H1 (cell line): ENCODE data around the gene BTN2A1. TPM values are rescaled to one million over a fixed set of nuclear protein-coding genes. Genes with fewer than 3 reads are reported as not detected.

Experiments
- CTCF ChIA-PET: fragments of 300-600 bp; sonication (Branson Sonifier 250); formaldehyde crosslinking; loops from one replicate; lab custom pipeline; 2021; ENCODE audit not compliant: partially characterized antibody; lab: Charles Lee
- POLR2A ChIA-PET: fragments of 300-600 bp; sonication (Branson Sonifier 250); formaldehyde crosslinking; loops from one replicate; lab custom pipeline; 2021; ENCODE audit warnings: inconsistent platforms; ENCODE audit not compliant: partially characterized antibody; lab: Charles Lee
- DNase-seq, 2 experiments: peaks; one replicate each; pipeline versions ENCODE4 v3.0.0 to v3.0.0-alpha.2; 2010 to 2022; ENCODE audit warnings: low spot score in 2 of 2, low read depth in 1 of 2, mixed read lengths in 1 of 2
- FAIRE-seq: peaks from 2 replicates; lab custom pipeline; 2011; peaks lifted over from hg19 to GRCh38; lab: Jason Lieb, UNC
- H2AFZ ChIP-seq: 2 replicates; pipeline ENCODE4 v1.8.1; 2012; ENCODE audit warnings: low read length, inconsistent platforms
- H2AK5ac ChIP-seq: 2 replicates; pipeline ENCODE4 v1.6.1; 2013; ENCODE audit warnings: low read depth, low read length
- H2BK120ac ChIP-seq: replicated peaks from 2 replicates; pipeline ENCODE3; 2013; ENCODE audit warnings: low read depth, low read length, inconsistent platforms
- H2BK12ac ChIP-seq: 2 replicates; pipeline ENCODE4 v1.6.1; 2013; ENCODE audit warnings: low read depth, low read length
- H2BK15ac ChIP-seq: 2 replicates; pipeline ENCODE4 v1.6.1; 2013; ENCODE audit warnings: low read length
- H2BK20ac ChIP-seq: 2 replicates; pipeline ENCODE4 v1.6.1; 2013; ENCODE audit warnings: low read length
- H2BK5ac ChIP-seq: 2 replicates; pipeline ENCODE4 v1.6.1; 2013; ENCODE audit warnings: low read depth, low read length
- H3K14ac ChIP-seq: 2 replicates; pipeline ENCODE4 v1.6.1; 2013; ENCODE audit warnings: inconsistent platforms; ENCODE audit not compliant: insufficient read length
- H3K18ac ChIP-seq: 2 replicates; pipeline ENCODE4 v1.6.1; 2013; ENCODE audit warnings: low read length; ENCODE audit errors: extremely low read depth
- H3K23ac ChIP-seq: 2 replicates; pipeline ENCODE4 v1.6.1; 2013; ENCODE audit warnings: inconsistent platforms; ENCODE audit not compliant: insufficient read length
- H3K23me2 ChIP-seq: 2 replicates; pipeline ENCODE4 v1.6.1; 2013; ENCODE audit warnings: low read depth, low read length
- H3K27ac ChIP-seq: 2 replicates; pipeline ENCODE4 v1.6.1; 2011; ENCODE audit warnings: low read depth, low read length, inconsistent platforms
- H3K27me3 ChIP-seq, 4 experiments: replicated peaks in 1 of 4; 1 replicate in 1 of 4; 2 replicates in 3 of 4; pipeline versions ENCODE4 v1.6.1 to v1.8.1; 2011 to 2013; ENCODE audit warnings: low read length in 3 of 4, mild to moderate bottlenecking in 3 of 4, inconsistent platforms in 2 of 4, mixed read lengths in 2 of 4, moderate library complexity in 1 of 4; ENCODE audit not compliant: control insufficient read depth in 3 of 4, insufficient read depth in 3 of 4; ENCODE audit errors: extremely low read depth in 1 of 4
- H3K36me3 ChIP-seq, 4 experiments: 2 replicates each; pipeline versions ENCODE4 v1.6.1 to v1.8.1; 2011 to 2013; ENCODE audit warnings: mild to moderate bottlenecking in 4 of 4, low read length in 3 of 4, moderate library complexity in 2 of 4, control low read depth in 1 of 4, inconsistent platforms in 1 of 4; ENCODE audit not compliant: insufficient read depth in 4 of 4, control insufficient read depth in 2 of 4
- H3K4ac ChIP-seq: replicated peaks from 2 replicates; pipeline ENCODE3; 2013; ENCODE audit warnings: low read length, low read depth, mixed read lengths, inconsistent platforms; ENCODE audit not compliant: insufficient read length
- H3K4me1 ChIP-seq, 4 experiments: replicated peaks in 1 of 4; 1 replicate in 1 of 4; 2 replicates in 3 of 4; pipeline versions ENCODE4 v1.6.1 to v1.8.1; 2011 to 2013; ENCODE audit warnings: low read length in 3 of 4, inconsistent platforms in 2 of 4, mixed read lengths in 1 of 4; ENCODE audit not compliant: insufficient read depth in 4 of 4, control insufficient read depth in 3 of 4
- H3K4me2 ChIP-seq, 2 experiments: 2 replicates each; pipeline versions ENCODE4 v1.6.1 to v1.8.1; 2011 to 2013; ENCODE audit warnings: low read depth in 2 of 2, low read length in 2 of 2, control low read depth in 1 of 2, inconsistent platforms in 1 of 2, mild to moderate bottlenecking in 1 of 2; ENCODE audit not compliant: insufficient read depth in 1 of 2
- H3K4me3 ChIP-seq, 4 experiments: fragments of 200-600, 300-600 bp in 1 of 4; sonication (generic), shearing (Covaris generic), sonication (Bioruptor Twin) in 1 of 4; 2 replicates each; pipeline versions ENCODE4 v1.5.1 to v1.8.1; 2011 to 2016; ENCODE audit warnings: low read length in 4 of 4, low read depth in 3 of 4, control low read depth in 2 of 4, inconsistent platforms in 2 of 4, mild to moderate bottlenecking in 2 of 4, mixed read lengths in 1 of 4, moderate library complexity in 1 of 4; ENCODE audit not compliant: insufficient read depth in 2 of 4; ENCODE audit errors: extremely low read depth in 1 of 4
- H3K56ac ChIP-seq: replicated peaks from 2 replicates; pipeline ENCODE3; 2013; ENCODE audit warnings: low read depth, mild to moderate bottlenecking, mixed read lengths, low read length, inconsistent platforms; ENCODE audit not compliant: insufficient read length
- H3K79me1 ChIP-seq: 2 replicates; pipeline ENCODE4 v1.6.1; 2013; ENCODE audit warnings: low read depth, low read length, control low read depth
- H3K79me2 ChIP-seq, 2 experiments: 2 replicates each; pipeline versions ENCODE4 v1.6.1 to v1.8.1; 2012 to 2013; ENCODE audit warnings: low read length in 2 of 2, mild to moderate bottlenecking in 2 of 2, inconsistent platforms in 1 of 2; ENCODE audit not compliant: insufficient read depth in 2 of 2, control insufficient read depth in 1 of 2
- H3K9ac ChIP-seq, 4 experiments: replicated peaks in 1 of 4; 1 replicate in 1 of 4; 2 replicates in 3 of 4; pipeline versions ENCODE4 v1.6.1 to v1.8.1; 2011 to 2013; ENCODE audit warnings: low read depth in 3 of 4, low read length in 3 of 4, control low read depth in 2 of 4, mild to moderate bottlenecking in 2 of 4, moderate library complexity in 2 of 4, inconsistent platforms in 1 of 4; ENCODE audit errors: extremely low read depth in 1 of 4
- H3K9me3 ChIP-seq, 2 experiments: 2 replicates each; pipeline versions ENCODE4 v1.6.1 to v1.8.1; 2012 to 2013; ENCODE audit warnings: mild to moderate bottlenecking in 2 of 2, moderate library complexity in 2 of 2, control low read depth in 1 of 2, inconsistent platforms in 1 of 2, low read depth in 1 of 2, low read length in 1 of 2, mixed read lengths in 1 of 2; ENCODE audit not compliant: insufficient read depth in 2 of 2
- H4K20me1 ChIP-seq, 2 experiments: replicated peaks in 1 of 2; 2 replicates each; pipeline versions ENCODE3 to v1.8.1; 2011 to 2013; ENCODE audit warnings: inconsistent platforms in 2 of 2, low read length in 2 of 2, mild to moderate bottlenecking in 1 of 2; ENCODE audit not compliant: insufficient read depth in 2 of 2, control insufficient read depth in 1 of 2
- H4K5ac ChIP-seq: 2 replicates; pipeline ENCODE4 v1.6.1; 2013; ENCODE audit warnings: low read length, low read depth, mixed read lengths, inconsistent platforms; ENCODE audit not compliant: insufficient read length
- H4K8ac ChIP-seq: 2 replicates; pipeline ENCODE4 v1.8.0; 2013; ENCODE audit warnings: mild to moderate bottlenecking, moderate library complexity, low read length, inconsistent platforms; ENCODE audit not compliant: insufficient read depth; ENCODE audit errors: extremely low read depth
- H4K91ac ChIP-seq: replicated peaks from 2 replicates; pipeline ENCODE3; 2013; ENCODE audit warnings: low read length, mixed read lengths, inconsistent platforms; ENCODE audit not compliant: insufficient read length
- CBX5 ChIP-seq: fragments of 300-800, 300-1000 bp; sonication (generic); IDR thresholded peaks from 2 replicates; pipeline ENCODE4 v1.7.1; 2016; ENCODE audit warnings: antibody characterized with exemption, low read length, low read depth
- CHD2 ChIP-seq: IDR thresholded peaks from 2 replicates; pipeline ENCODE4 v1.6.1; 2012; ENCODE audit warnings: low read length, improper control_type of control experiment
- E2F6 ChIP-seq: IDR thresholded peaks from 2 replicates; pipeline ENCODE4 v1.6.1; 2012; ENCODE audit warnings: inconsistent platforms
- FOSL1 ChIP-seq: IDR thresholded peaks from 2 replicates; pipeline ENCODE4 v1.6.1; 2011; ENCODE audit warnings: mild to moderate bottlenecking, low read depth, low read length, moderate library complexity; ENCODE audit not compliant: insufficient read depth
- KDM5A ChIP-seq: fragments of 200-600 bp; IDR thresholded peaks from 2 replicates; pipeline ENCODE4 v1.7.1; 2012; ENCODE audit warnings: mild to moderate bottlenecking, low read length, inconsistent platforms, mixed read lengths
- PHF8 ChIP-seq: fragments of 200-600 bp; sonication (generic); conservative IDR thresholded peaks from 2 replicates; pipeline ENCODE4 v1.7.1; 2012; ENCODE audit warnings: low read depth, mild to moderate bottlenecking, inconsistent platforms, low read length, moderate library complexity
- SRF ChIP-seq: IDR thresholded peaks from 2 replicates; pipeline ENCODE4 v1.6.1; 2011; ENCODE audit warnings: mild to moderate bottlenecking, low read depth, low read length, moderate library complexity
- WGBS, 2 experiments: shearing (Covaris generic) in 1 of 2; methylation state at CpG; one replicate each; pipeline versions ENCODE4 v1.1.6 to v1.1.7; 2013 to 2015; ENCODE audit warnings: low lambda C conversion rate in 2 of 2, mixed read lengths in 2 of 2, inconsistent platforms in 1 of 2, low coverage in 1 of 2, missing lambda C conversion rate in 1 of 2; ENCODE audit not compliant: insufficient replicate concordance in 2 of 2, insufficient coverage in 1 of 2, insufficient read length in 1 of 2; ENCODE audit errors: extremely low coverage in 1 of 2, missing lambda C conversion rate in 1 of 2; 5-methylcytosine and 5-hydroxymethylcytosine counted together
- polyA plus RNA-seq, 7 experiments: library from polyadenylated mRNA; depleted of rRNA in 3 of 7; stranded (reverse) in 5 of 7; unstranded in 2 of 7; fragments of >200 nt in 5 of 7; fragments of 200-250 nt in 2 of 7; gene quantifications; 1 replicate in 5 of 7; 2 replicates in 1 of 7; 4 replicates in 1 of 7; pipeline versions ENCODE4 v1.2.1 to v1.2.3, GENCODE V29; 2011 to 2013; ENCODE audit warnings: missing spikeins in 2 of 7, mixed read lengths in 2 of 7
- total RNA-seq: library from RNA; stranded (reverse); fragmentation: NEBNext Ultra II Directional; extraction: Animal tissue kit (Norgen Biotek cat#: 25700); gene quantifications from 2 replicates; pipeline ENCODE4 v1.2.1, GENCODE V29; 2021

BTN2A1 gene
- total and polyA plus RNA-seq, 2 of the 8 experiments (the other 6 are each of a cell fraction or from before 2014, with no cell fraction given): 8.7 to 11.0 TPM

- no peaks in the 10 kb centered on the region for H4K20me1 ChIP-seq
- H3K27ac ChIP-seq: no peak overlapping the region
- H3K4me1 ChIP-seq: peaks cover 0 to 6% (median 3%) of the 10 kb centered on the region in 4 experiments; a peak in 3 of 7 replicates
- no peak overlapping the region for H2BK5ac ChIP-seq
- no peak overlapping the region for H3K9ac ChIP-seq
- H4K5ac ChIP-seq: no peak overlapping the region
- no peaks in the 10 kb centered on the region for H3K9me3 ChIP-seq
- H3K4ac ChIP-seq: no peak overlapping the region
- FAIRE-seq (no peak), DNase-seq (no peak)
- H2BK20ac ChIP-seq: no peak overlapping the region
- H3K14ac ChIP-seq: no peak overlapping the region
- no peak overlapping the region for H3K18ac ChIP-seq
- no peaks in the 10 kb centered on the region for H3K79me1 ChIP-seq
- no peak overlapping the region for H2AFZ ChIP-seq
- H3K23ac ChIP-seq: no peak overlapping the region
- H3K4me2 ChIP-seq: no peak overlapping the region
- H3K36me3 ChIP-seq: no peaks in the 10 kb centered on the region
- 89% methylated on average over 3 of the region's 3 CpGs; no CpG with 5 or more reads in 1 of the 2 experiments for WGBS, 2 experiments
- no peak overlapping the region for H4K8ac ChIP-seq
- no peaks in the 10 kb centered on the region for H3K23me2 ChIP-seq
- no peak for TF ChIP-seq SRF
- TF ChIP-seq CHD2: no peak
- TF ChIP-seq PHF8: no peak
- TF ChIP-seq CBX5: no peak
- TF ChIP-seq KDM5A: no peak
- no peak for TF ChIP-seq FOSL1
- TF ChIP-seq E2F6: no peak
- H3K4me3 ChIP-seq: no peak overlapping the region
- no peak overlapping the region for H2BK120ac ChIP-seq
- H3K79me2 ChIP-seq: no peaks in the 10 kb centered on the region
- no peak overlapping the region for H2AK5ac ChIP-seq
- POLR2A ChIA-PET: interaction anchor here (1.1 to 1.4 kb wide), 2 partner anchors 8 to 65 kb away, joined by 3 to 4 read pairs; no protein-coding TSS in a partner anchor
- no peak overlapping the region for H2BK15ac ChIP-seq
- H3K27me3 ChIP-seq: no peaks in the 10 kb centered on the region
- CTCF ChIA-PET: interaction anchor here (1.0 to 2.3 kb wide), 7 partner anchors 8 to 183 kb away, joined by 3 to 8 read pairs (median 3); no protein-coding TSS in a partner anchor
- no peak overlapping the region for H3K56ac ChIP-seq
- H2BK12ac ChIP-seq: no peak overlapping the region
- no peak overlapping the region for H4K91ac ChIP-seq
These were observed 46.0 kb upstream of the BTN2A1 start for GRCh38 chr6:26411751-26412150.
